ENCODE data around the gene PLAGL2.

Gene PLAGL2

DNA sequence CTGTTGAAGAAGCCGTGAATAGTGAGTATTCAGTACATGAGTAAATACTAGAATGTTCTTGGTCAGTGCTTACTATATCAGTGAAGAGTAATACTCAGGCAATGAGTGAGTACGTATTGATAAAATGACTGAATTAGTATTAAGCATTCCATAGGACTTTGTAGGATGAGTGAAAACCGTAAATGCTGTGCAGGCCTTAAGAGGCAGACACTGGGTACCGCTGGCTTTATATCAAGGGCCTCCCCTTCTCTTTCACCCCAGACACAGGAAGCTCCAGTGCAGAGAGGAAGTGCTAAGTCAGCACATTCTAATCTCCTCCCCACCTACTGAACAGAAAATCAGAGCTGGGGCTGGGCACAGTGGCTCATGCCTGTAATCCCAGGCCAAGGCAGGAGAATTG, 24.3 kb upstream of the PLAGL2 start:
- peak in 1 of 2 donors; percentile 23 for DNase-seq (ENCODE audit: low read depth in 2 of 2)

GRCh38 chr20:32231245-32231644, 23.7 kb upstream of the PLAGL2 start:
- no peak for DNase-seq (ENCODE audit: low read depth in 2 of 2)

DNA sequence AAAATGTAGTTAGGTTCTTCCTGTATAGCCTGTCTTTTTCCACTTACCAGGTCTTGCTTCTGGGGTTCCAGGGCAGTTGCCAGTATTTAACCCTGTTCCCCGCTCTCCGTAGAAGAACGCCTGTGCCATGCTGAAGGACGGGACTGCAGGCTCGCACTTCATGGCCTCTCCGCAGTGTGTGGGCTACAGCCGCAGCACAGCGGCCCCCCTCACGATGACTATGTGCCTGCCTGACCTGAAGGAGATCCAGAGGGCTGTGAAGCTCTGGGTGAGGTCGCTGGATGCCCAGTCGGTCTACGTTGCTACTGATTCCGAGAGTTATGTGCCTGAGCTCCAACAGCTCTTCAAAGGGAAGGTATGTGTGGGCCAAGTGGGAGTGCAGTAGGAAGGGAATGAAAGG, 23.2 kb upstream of the PLAGL2 start:
- no peak for DNase-seq (ENCODE audit: low read depth in 2 of 2)

- DNase-seq (ENCODE audit: low read depth in 2 of 2), result no peak
Observed at GRCh38 chr20:32229251-32229747, 21.8 kb upstream of the PLAGL2 start.

- no peak for DNase-seq (ENCODE audit: low read depth in 2 of 2)
Observed at GRCh38 chr20:32227744-32228688, 20.5 kb upstream of the PLAGL2 start.

DNA sequence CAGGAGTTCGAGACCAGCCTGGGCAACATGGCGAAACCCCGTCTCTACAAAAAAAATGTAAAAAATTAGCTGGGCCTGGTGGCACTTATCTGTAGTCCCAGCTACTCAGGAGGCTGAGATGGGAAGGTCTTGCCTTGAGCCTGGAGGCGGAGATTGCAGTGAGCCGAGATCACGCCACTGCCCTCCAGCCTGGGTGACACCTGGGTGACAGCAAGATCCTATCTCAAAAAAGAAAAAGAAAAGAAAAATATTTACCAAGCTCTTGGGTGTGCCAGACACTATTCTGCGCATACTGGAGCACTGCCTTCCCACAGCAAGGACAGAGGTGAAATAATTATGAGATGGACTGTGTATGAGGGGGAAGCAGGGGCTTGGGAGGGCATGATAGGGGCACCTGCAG, 19.8 kb upstream of the PLAGL2 start:
- DNase-seq (ENCODE audit: low read depth in 2 of 2), result no peak

- DNase-seq (ENCODE audit: low read depth in 2 of 2), result no peak
Observed at GRCh38 chr20:32226391-32226790, 18.8 kb upstream of the PLAGL2 start.

DNA sequence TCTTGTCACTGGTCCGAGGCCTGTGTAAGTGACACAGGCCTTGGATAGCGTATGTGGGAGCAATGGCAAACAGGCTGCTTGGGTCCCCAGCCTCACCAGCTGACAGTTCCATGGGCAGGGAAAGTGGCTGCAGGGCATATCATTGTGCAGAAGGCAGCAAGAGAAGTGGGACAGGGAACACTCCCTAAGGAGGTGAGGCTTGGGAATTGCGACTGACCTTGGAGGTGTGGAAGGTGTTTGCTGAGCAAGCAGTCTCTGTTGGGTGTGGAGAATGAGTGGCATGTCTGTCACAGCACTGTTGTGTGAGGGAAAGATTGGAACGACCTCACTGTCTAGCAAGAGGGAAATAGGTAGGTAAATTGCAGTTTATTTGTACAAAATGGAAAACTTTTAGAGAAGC, 16.9 kb upstream of the PLAGL2 start:
- no peak for DNase-seq (ENCODE audit: low read depth in 2 of 2)

GRCh38 chr20:32218156-32218900, 10.8 kb upstream of the PLAGL2 start:
- DNase-seq (ENCODE audit: low read depth in 2 of 2), result no peak

DNA sequence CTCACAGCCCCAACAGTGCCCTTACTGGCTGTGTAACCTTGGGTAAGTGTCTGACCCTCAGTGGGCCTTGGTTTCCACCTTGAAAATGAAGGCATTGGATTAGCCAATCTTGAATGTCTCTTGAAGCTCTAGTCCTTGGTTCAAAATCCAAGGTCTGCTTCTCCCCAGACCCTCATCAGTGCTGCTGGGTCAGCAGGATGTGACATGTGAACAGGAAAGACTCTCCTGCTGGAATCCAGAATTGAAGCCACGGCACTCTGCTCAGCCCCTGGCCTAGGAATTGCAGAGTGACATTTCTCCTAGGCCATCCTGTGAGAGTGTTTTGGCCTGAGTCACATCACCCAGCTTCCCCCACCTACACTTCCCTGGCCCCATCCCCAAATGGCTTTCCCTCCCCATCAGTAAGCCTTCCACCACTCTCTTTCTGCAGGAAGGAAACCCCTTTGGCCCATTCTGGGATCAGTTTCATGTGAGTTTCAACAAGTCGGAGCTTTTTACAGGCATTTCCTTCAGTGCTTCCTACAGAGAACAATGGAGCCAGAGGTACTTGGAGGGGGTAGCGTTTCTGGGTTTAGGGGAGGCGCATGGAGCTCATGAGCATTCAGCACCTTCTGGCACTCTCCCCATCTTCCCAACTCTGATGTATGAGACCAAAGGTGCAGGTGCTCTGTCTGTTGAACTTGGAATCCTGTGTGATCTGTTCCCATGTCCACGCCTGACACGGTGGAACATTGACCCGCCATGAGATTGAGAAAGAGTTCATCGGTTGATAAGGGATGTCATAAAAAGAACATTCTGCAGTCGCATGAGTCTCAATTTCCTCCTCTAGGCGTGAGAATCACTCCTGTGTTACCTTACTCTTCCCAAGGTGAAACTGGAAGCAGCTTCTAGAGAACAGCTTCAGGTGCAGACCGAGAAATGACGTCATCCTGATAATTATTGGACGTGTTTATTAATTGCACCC, 8.9 kb upstream of the PLAGL2 start:
- no peak for DNase-seq (ENCODE audit: low read depth in 2 of 2)

- no peak for DNase-seq (ENCODE audit: low read depth in 2 of 2)
Observed at GRCh38 chr20:32215729-32216128, 8.2 kb upstream of the PLAGL2 start.

DNA sequence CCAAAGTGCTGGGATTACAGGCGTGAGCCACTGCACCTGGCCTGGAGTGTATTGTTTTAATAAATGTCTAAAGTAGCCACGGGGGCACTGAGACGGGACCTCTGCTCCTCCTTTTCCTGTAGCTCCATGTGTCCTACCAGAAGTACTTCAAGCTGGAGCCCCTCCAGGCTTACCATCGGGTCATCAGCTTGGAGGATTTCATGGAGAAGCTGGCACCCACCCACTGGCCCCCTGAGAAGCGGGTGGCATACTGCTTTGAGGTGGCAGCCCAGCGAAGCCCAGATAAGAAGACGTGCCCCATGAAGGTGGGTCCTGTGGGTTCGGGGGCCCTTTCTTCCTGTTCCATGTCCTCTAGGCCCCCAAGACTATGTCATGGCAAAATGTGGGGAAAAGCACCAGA, 7.6 kb upstream of the PLAGL2 start:
- no peak for DNase-seq (ENCODE audit: low read depth in 2 of 2)

DNA sequence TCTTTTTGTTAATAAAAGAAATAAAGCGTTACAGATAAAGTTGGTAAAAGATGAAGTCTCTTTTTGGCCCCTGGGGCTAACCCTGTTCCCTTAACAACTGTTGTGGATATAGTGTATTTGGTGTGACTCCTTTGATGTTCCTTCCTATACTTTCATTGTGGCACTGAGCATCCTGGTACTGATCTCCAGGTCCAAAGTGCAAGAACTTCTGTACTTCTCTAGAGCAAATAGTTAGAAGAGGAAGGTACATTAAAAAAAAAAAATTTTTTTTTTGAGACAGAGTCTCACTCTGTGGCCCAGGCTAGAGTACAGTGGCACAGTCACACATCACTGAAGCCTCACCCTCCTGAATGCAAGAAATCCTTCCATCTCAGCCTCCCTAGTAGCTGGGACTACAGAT, 6.3 kb upstream of the PLAGL2 start:
- no peak for DNase-seq (ENCODE audit: low read depth in 2 of 2)

DNA sequence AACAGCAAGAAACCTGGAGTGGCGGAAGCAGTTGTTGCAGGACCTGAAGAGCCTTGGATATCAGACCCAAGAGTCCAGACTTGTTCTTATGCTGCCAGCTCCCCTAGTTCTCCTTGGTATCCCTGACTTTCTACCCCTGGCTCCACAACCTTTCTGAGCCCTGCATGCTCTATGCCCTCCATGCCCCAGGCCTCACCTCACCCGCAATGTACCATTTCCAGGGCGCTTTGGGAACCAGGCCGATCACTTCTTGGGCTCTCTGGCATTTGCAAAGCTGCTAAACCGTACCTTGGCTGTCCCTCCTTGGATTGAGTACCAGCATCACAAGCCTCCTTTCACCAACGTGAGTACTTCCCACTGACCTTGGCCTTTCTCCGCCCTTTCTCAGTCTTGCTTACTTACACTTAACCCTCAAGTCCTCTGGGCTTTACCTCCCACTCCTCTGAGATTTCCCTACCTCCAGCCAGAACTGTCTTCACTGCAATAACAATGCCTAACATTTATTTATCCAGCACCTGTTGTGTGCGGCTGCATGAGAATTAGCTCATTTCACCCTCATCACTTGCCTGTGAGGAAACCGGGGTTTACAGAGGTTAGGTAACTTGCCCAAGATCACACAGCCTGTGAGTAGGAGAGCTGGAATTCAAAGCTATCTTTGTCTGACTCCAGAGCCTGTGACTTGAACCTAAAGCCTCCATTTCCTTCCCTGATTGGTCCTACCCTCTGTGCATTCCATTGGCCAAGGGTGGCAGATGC, 2.5 kb upstream of the PLAGL2 start:
- DNase-seq (ENCODE audit: low read depth in 2 of 2), result no peak

DNA sequence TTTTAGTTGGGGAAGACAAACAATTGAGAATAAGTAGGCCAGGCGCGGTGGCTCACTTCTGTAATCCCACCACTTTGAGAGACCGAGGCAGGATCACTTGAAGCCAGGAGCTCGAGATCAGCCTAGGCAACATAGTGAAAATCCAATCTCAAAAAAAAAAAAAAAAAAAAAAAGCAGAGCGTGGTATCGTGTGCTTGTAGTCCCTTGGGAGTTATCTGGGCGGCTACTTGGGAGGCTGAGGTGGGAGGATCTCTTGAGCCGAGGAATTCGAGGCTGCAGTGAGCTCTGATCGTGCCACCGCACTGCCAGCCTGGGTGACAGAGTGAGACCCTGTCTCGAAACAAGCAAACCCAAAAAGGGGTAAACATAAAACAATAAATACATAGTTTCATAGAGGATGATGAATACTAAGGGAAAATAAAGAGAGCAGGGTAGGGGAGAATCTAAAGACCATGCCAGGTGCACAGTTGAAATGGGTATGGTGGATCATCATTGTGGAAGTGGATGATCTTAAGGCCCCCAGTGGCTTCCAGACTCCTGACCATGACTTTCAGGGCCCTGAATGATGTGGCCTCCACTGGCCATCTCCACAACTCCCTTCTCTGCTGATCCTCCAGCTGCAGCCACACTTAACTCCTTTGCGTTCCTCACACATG, 1.1 kb upstream of the PLAGL2 start:
- no peak for DNase-seq (ENCODE audit: low read depth in 2 of 2)

- DNase-seq (ENCODE audit: low read depth in 2 of 2), result no peak
Observed at GRCh38 chr20:32206760-32207625, 550 bp downstream of the PLAGL2 start.

- no peak for DNase-seq (ENCODE audit: low read depth in 2 of 2)
Observed at GRCh38 chr20:32205843-32206759, 1.4 kb downstream of the PLAGL2 start.

DNA sequence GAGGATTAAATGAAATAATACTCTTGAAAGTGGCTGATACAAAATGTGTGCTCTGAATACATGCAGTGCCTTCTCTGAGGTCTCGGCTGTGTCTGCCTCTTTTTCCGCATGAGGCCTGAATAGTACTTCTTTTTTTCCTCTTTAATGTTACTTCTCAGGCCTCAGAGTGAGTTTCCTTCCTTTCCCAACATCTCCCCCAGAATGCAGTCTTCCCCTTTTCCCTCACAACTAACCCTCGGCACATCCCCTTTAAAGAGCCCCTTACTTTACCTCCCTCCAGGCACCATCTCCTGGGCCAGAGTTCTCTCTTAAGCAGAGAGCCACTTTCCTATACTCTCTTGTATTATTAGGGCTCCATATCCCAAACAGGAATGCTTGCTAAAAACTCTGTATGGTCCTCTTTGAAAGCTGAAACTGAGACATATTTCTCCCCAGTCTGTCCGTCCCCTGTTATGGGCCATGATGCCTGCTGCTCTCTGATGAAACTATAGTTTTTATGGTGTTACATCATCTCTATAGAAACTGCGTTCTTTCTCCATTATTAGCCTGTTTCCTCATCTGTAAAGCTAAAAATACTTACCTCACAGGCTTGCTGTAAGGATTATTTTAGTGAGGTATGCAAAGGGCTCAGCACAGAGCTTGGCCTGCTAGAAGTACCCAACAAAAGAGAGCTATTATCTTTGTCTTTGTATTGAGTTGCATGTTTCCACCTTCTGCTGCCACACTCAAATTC, 2.3 kb downstream of the PLAGL2 start:
- no peak for DNase-seq (ENCODE audit: low read depth in 2 of 2)
